GM23248 (cell line): ENCODE data around the gene OOSP3.
"Not testable (repeated sequence)": the region's sequence is repeated elsewhere in the genome, so short reads cannot be mapped to it uniquely, and the experiment has no call there.

Experiments
- EZH2 ChIP-seq: fragments of 200-600 bp; sonication (generic); IDR thresholded peaks from 2 replicates; pipeline ENCODE4 v1.6.1; 2018; ENCODE audit warnings: antibody characterized with exemption, mild to moderate bottlenecking; ENCODE audit not compliant: insufficient read depth, poor library complexity, severe bottlenecking
- EZH2phosphoT487 ChIP-seq: fragments of 200-600 bp; sonication (generic); IDR thresholded peaks from 2 replicates; pipeline ENCODE4 v1.6.1; 2018; ENCODE audit warnings: antibody characterized with exemption, moderate library complexity, mild to moderate bottlenecking, low read depth; ENCODE audit not compliant: insufficient read depth

- not testable (repeated sequence) for TF ChIP-seq EZH2phosphoT487, EZH2
Observed at GRCh38 chr11:59851416-59851815, 27.2 kb upstream of the OOSP3 start.
